H1 (cell line): Measurements from ENCODE around the gene DNAAF3. TPM values are rescaled to one million over a fixed set of nuclear protein-coding genes. Genes with fewer than 3 reads are reported as not detected.

Experiments
- CTCF ChIA-PET: fragments of 300-600 bp; sonication (Branson Sonifier 250); formaldehyde crosslinking; loops from one replicate; lab custom pipeline; 2021; ENCODE audit not compliant: partially characterized antibody; lab: Charles Lee
- POLR2A ChIA-PET: fragments of 300-600 bp; sonication (Branson Sonifier 250); formaldehyde crosslinking; loops from one replicate; lab custom pipeline; 2021; ENCODE audit warnings: inconsistent platforms; ENCODE audit not compliant: partially characterized antibody; lab: Charles Lee
- DNase-seq, 2 experiments: peaks; one replicate each; pipeline versions ENCODE4 v3.0.0 to v3.0.0-alpha.2; 2010 to 2022; ENCODE audit warnings: low spot score in 2 of 2, low read depth in 1 of 2, mixed read lengths in 1 of 2
- FAIRE-seq: peaks from 2 replicates; lab custom pipeline; 2011; peaks lifted over from hg19 to GRCh38; lab: Jason Lieb, UNC
- H2AFZ ChIP-seq: 2 replicates; pipeline ENCODE4 v1.8.1; 2012; ENCODE audit warnings: low read length, inconsistent platforms
- H2AK5ac ChIP-seq: 2 replicates; pipeline ENCODE4 v1.6.1; 2013; ENCODE audit warnings: low read depth, low read length
- H2BK120ac ChIP-seq: replicated peaks from 2 replicates; pipeline ENCODE3; 2013; ENCODE audit warnings: low read depth, low read length, inconsistent platforms
- H2BK12ac ChIP-seq: 2 replicates; pipeline ENCODE4 v1.6.1; 2013; ENCODE audit warnings: low read depth, low read length
- H2BK15ac ChIP-seq: 2 replicates; pipeline ENCODE4 v1.6.1; 2013; ENCODE audit warnings: low read length
- H2BK20ac ChIP-seq: 2 replicates; pipeline ENCODE4 v1.6.1; 2013; ENCODE audit warnings: low read length
- H2BK5ac ChIP-seq: 2 replicates; pipeline ENCODE4 v1.6.1; 2013; ENCODE audit warnings: low read depth, low read length
- H3K14ac ChIP-seq: 2 replicates; pipeline ENCODE4 v1.6.1; 2013; ENCODE audit warnings: inconsistent platforms; ENCODE audit not compliant: insufficient read length
- H3K18ac ChIP-seq: 2 replicates; pipeline ENCODE4 v1.6.1; 2013; ENCODE audit warnings: low read length; ENCODE audit errors: extremely low read depth
- H3K23ac ChIP-seq: 2 replicates; pipeline ENCODE4 v1.6.1; 2013; ENCODE audit warnings: inconsistent platforms; ENCODE audit not compliant: insufficient read length
- H3K23me2 ChIP-seq: 2 replicates; pipeline ENCODE4 v1.6.1; 2013; ENCODE audit warnings: low read depth, low read length
- H3K27ac ChIP-seq: 2 replicates; pipeline ENCODE4 v1.6.1; 2011; ENCODE audit warnings: low read depth, low read length, inconsistent platforms
- H3K27me3 ChIP-seq, 4 experiments: replicated peaks in 1 of 4; 1 replicate in 1 of 4; 2 replicates in 3 of 4; pipeline versions ENCODE4 v1.6.1 to v1.8.1; 2011 to 2013; ENCODE audit warnings: low read length in 3 of 4, mild to moderate bottlenecking in 3 of 4, inconsistent platforms in 2 of 4, mixed read lengths in 2 of 4, moderate library complexity in 1 of 4; ENCODE audit not compliant: control insufficient read depth in 3 of 4, insufficient read depth in 3 of 4; ENCODE audit errors: extremely low read depth in 1 of 4
- H3K36me3 ChIP-seq, 4 experiments: 2 replicates each; pipeline versions ENCODE4 v1.6.1 to v1.8.1; 2011 to 2013; ENCODE audit warnings: mild to moderate bottlenecking in 4 of 4, low read length in 3 of 4, moderate library complexity in 2 of 4, control low read depth in 1 of 4, inconsistent platforms in 1 of 4; ENCODE audit not compliant: insufficient read depth in 4 of 4, control insufficient read depth in 2 of 4
- H3K4ac ChIP-seq: replicated peaks from 2 replicates; pipeline ENCODE3; 2013; ENCODE audit warnings: low read length, low read depth, mixed read lengths, inconsistent platforms; ENCODE audit not compliant: insufficient read length
- H3K4me1 ChIP-seq, 4 experiments: replicated peaks in 1 of 4; 1 replicate in 1 of 4; 2 replicates in 3 of 4; pipeline versions ENCODE4 v1.6.1 to v1.8.1; 2011 to 2013; ENCODE audit warnings: low read length in 3 of 4, inconsistent platforms in 2 of 4, mixed read lengths in 1 of 4; ENCODE audit not compliant: insufficient read depth in 4 of 4, control insufficient read depth in 3 of 4
- H3K4me2 ChIP-seq, 2 experiments: 2 replicates each; pipeline versions ENCODE4 v1.6.1 to v1.8.1; 2011 to 2013; ENCODE audit warnings: low read depth in 2 of 2, low read length in 2 of 2, control low read depth in 1 of 2, inconsistent platforms in 1 of 2, mild to moderate bottlenecking in 1 of 2; ENCODE audit not compliant: insufficient read depth in 1 of 2
- H3K4me3 ChIP-seq, 4 experiments: fragments of 200-600, 300-600 bp in 1 of 4; sonication (generic), shearing (Covaris generic), sonication (Bioruptor Twin) in 1 of 4; 2 replicates each; pipeline versions ENCODE4 v1.5.1 to v1.8.1; 2011 to 2016; ENCODE audit warnings: low read length in 4 of 4, low read depth in 3 of 4, control low read depth in 2 of 4, inconsistent platforms in 2 of 4, mild to moderate bottlenecking in 2 of 4, mixed read lengths in 1 of 4, moderate library complexity in 1 of 4; ENCODE audit not compliant: insufficient read depth in 2 of 4; ENCODE audit errors: extremely low read depth in 1 of 4
- H3K56ac ChIP-seq: replicated peaks from 2 replicates; pipeline ENCODE3; 2013; ENCODE audit warnings: low read depth, mild to moderate bottlenecking, mixed read lengths, low read length, inconsistent platforms; ENCODE audit not compliant: insufficient read length
- H3K79me1 ChIP-seq: 2 replicates; pipeline ENCODE4 v1.6.1; 2013; ENCODE audit warnings: low read depth, low read length, control low read depth
- H3K79me2 ChIP-seq, 2 experiments: 2 replicates each; pipeline versions ENCODE4 v1.6.1 to v1.8.1; 2012 to 2013; ENCODE audit warnings: low read length in 2 of 2, mild to moderate bottlenecking in 2 of 2, inconsistent platforms in 1 of 2; ENCODE audit not compliant: insufficient read depth in 2 of 2, control insufficient read depth in 1 of 2
- H3K9ac ChIP-seq, 4 experiments: replicated peaks in 1 of 4; 1 replicate in 1 of 4; 2 replicates in 3 of 4; pipeline versions ENCODE4 v1.6.1 to v1.8.1; 2011 to 2013; ENCODE audit warnings: low read depth in 3 of 4, low read length in 3 of 4, control low read depth in 2 of 4, mild to moderate bottlenecking in 2 of 4, moderate library complexity in 2 of 4, inconsistent platforms in 1 of 4; ENCODE audit errors: extremely low read depth in 1 of 4
- H3K9me3 ChIP-seq, 2 experiments: 2 replicates each; pipeline versions ENCODE4 v1.6.1 to v1.8.1; 2012 to 2013; ENCODE audit warnings: mild to moderate bottlenecking in 2 of 2, moderate library complexity in 2 of 2, control low read depth in 1 of 2, inconsistent platforms in 1 of 2, low read depth in 1 of 2, low read length in 1 of 2, mixed read lengths in 1 of 2; ENCODE audit not compliant: insufficient read depth in 2 of 2
- H4K20me1 ChIP-seq, 2 experiments: replicated peaks in 1 of 2; 2 replicates each; pipeline versions ENCODE3 to v1.8.1; 2011 to 2013; ENCODE audit warnings: inconsistent platforms in 2 of 2, low read length in 2 of 2, mild to moderate bottlenecking in 1 of 2; ENCODE audit not compliant: insufficient read depth in 2 of 2, control insufficient read depth in 1 of 2
- H4K5ac ChIP-seq: 2 replicates; pipeline ENCODE4 v1.6.1; 2013; ENCODE audit warnings: low read length, low read depth, mixed read lengths, inconsistent platforms; ENCODE audit not compliant: insufficient read length
- H4K8ac ChIP-seq: 2 replicates; pipeline ENCODE4 v1.8.0; 2013; ENCODE audit warnings: mild to moderate bottlenecking, moderate library complexity, low read length, inconsistent platforms; ENCODE audit not compliant: insufficient read depth; ENCODE audit errors: extremely low read depth
- H4K91ac ChIP-seq: replicated peaks from 2 replicates; pipeline ENCODE3; 2013; ENCODE audit warnings: low read length, mixed read lengths, inconsistent platforms; ENCODE audit not compliant: insufficient read length
- CHD1 ChIP-seq: IDR thresholded peaks from 2 replicates; pipeline ENCODE4 v1.6.1; 2012; ENCODE audit warnings: low read depth, low read length, improper control_type of control experiment
- GABPA ChIP-seq: IDR thresholded peaks from 2 replicates; pipeline ENCODE4 v1.6.1; 2011; ENCODE audit warnings: mild to moderate bottlenecking, low read length, moderate library complexity, borderline replicate concordance; ENCODE audit not compliant: insufficient read depth
- MAFK ChIP-seq: IDR thresholded peaks from 2 replicates; pipeline ENCODE4 v1.6.1; 2012; ENCODE audit warnings: low read depth, mild to moderate bottlenecking, improper control_type of control experiment, low read length
- PHF8 ChIP-seq: fragments of 200-600 bp; sonication (generic); conservative IDR thresholded peaks from 2 replicates; pipeline ENCODE4 v1.7.1; 2012; ENCODE audit warnings: low read depth, mild to moderate bottlenecking, inconsistent platforms, low read length, moderate library complexity
- POU5F1 ChIP-seq: IDR thresholded peaks from 2 replicates; pipeline ENCODE4 v1.6.1; 2011; ENCODE audit warnings: low read depth, mild to moderate bottlenecking, low read length, moderate library complexity
- SAP30 ChIP-seq: fragments of 300-600 bp; sonication (generic); IDR thresholded peaks from 2 replicates; pipeline ENCODE4 v1.7.1; 2012; ENCODE audit warnings: low read length, moderate library complexity, mild to moderate bottlenecking, inconsistent platforms; ENCODE audit not compliant: insufficient read depth, insufficient replicate concordance
- TEAD4 ChIP-seq: IDR thresholded peaks from 2 replicates; pipeline ENCODE4 v1.6.1; 2012; ENCODE audit warnings: low read depth, low read length, inconsistent platforms, mixed read lengths
- WGBS, 2 experiments: shearing (Covaris generic) in 1 of 2; methylation state at CpG; one replicate each; pipeline versions ENCODE4 v1.1.6 to v1.1.7; 2013 to 2015; ENCODE audit warnings: low lambda C conversion rate in 2 of 2, mixed read lengths in 2 of 2, inconsistent platforms in 1 of 2, low coverage in 1 of 2, missing lambda C conversion rate in 1 of 2; ENCODE audit not compliant: insufficient replicate concordance in 2 of 2, insufficient coverage in 1 of 2, insufficient read length in 1 of 2; ENCODE audit errors: extremely low coverage in 1 of 2, missing lambda C conversion rate in 1 of 2; 5-methylcytosine and 5-hydroxymethylcytosine counted together
- polyA plus RNA-seq, 7 experiments: library from polyadenylated mRNA; depleted of rRNA in 3 of 7; stranded (reverse) in 5 of 7; unstranded in 2 of 7; fragments of >200 nt in 5 of 7; fragments of 200-250 nt in 2 of 7; gene quantifications; 1 replicate in 5 of 7; 2 replicates in 1 of 7; 4 replicates in 1 of 7; pipeline versions ENCODE4 v1.2.1 to v1.2.3, GENCODE V29; 2011 to 2013; ENCODE audit warnings: missing spikeins in 2 of 7, mixed read lengths in 2 of 7
- total RNA-seq: library from RNA; stranded (reverse); fragmentation: NEBNext Ultra II Directional; extraction: Animal tissue kit (Norgen Biotek cat#: 25700); gene quantifications from 2 replicates; pipeline ENCODE4 v1.2.1, GENCODE V29; 2021
- TF ChIP-seq, protein P1 (sequence below), 3 experiments: IDR thresholded peaks; 1 replicate in 2 of 3; 2 replicates in 1 of 3; pipeline versions ENCODE4 v1.5.1 to v1.6.1; 2011; ENCODE audit warnings: low read length in 3 of 3, mild to moderate bottlenecking in 3 of 3, inconsistent platforms in 2 of 3, low read depth in 1 of 3, moderate library complexity in 1 of 3; ENCODE audit not compliant: insufficient read depth in 1 of 3; ENCODE audit errors: control extremely low read depth in 1 of 3

DNAAF3 gene
- total and polyA plus RNA-seq, 2 of the 8 experiments (the other 6 are each of a cell fraction or from before 2014, with no cell fraction given) = 5.4 to 8.0 TPM

DNA sequence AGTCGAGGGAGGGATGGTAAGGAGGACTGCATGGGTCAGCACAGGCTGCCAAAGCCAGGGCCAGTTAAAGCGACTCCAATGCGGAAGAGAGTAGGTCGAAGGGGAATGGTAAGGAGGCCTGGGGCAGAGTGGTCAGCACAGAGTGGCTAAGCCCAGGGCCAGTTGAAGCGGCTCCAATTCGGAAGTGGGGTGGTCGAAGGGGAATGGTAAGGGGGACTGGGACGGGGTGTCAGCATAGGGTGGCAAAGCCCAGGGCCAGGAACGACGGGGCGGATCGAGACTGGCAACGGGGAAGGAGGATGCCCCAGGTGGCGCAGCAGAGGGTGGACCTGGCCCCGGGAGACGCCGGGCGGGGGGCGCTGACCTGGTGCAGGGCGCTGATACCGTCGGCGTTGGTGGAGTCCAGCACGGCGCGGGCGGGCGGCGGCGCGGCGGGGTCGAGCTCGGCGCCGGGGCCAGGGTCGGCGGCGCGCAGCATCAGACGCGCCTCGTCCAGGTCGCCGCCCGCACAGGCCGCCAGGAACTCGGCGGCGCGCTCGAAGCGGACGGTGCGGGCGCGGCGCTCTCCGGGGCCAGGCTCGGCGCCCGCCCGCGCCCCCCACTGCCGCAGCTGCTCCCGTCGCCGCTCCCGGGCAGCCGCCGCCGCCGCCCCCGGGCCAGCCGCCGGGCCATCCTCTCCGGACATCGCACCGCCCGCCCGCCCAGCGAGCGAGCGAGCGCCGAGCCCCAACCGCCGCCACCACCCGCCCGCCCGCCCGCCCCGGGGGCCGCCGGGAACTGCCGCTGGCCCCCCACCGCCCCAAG lies 49.4 kb downstream of the DNAAF3 start, which contains the start of gene PPP1R12C:
PPP1R12C (minus strand) TSS at position 779 of the 804 bp plus-strand sequence; CDS start at position 685, 94 bp downstream.
- peaks cover 0 to 33% of the 10 kb centered on the region in 2 experiments; a peak in 2 of 4 replicates for H3K79me2 ChIP-seq
- H3K27me3 ChIP-seq = no peaks in the 10 kb centered on the region
- peak within 1 kb of the TSS; percentile 98 to 99 for H3K4me2 ChIP-seq
- H2BK15ac ChIP-seq = 0 out of 2 replicates have a peak within 1 kb of the TSS, but pooled peaks have one; percentile 88
- H3K14ac ChIP-seq = no peak within 1 kb of the TSS
- H4K20me1 ChIP-seq = peaks cover 20 to 25% of the 10 kb centered on the region in 2 experiments
- FAIRE-seq (no peak), DNase-seq (no peak)
- H3K4me1 ChIP-seq = peaks cover 0 to 26% (median 17%) of the 10 kb centered on the region in 4 experiments; a peak in 5 of 7 replicates
- peak within 1 kb of the TSS; percentile 97 for H3K18ac ChIP-seq
- peak within 1 kb of the TSS; percentile 56 to 93 (median 72) for H3K9ac ChIP-seq
- no peak within 1 kb of the TSS for H3K4ac ChIP-seq
- H2BK20ac ChIP-seq = no peak within 1 kb of the TSS
- ChIA-PET POLR2A (interaction anchor here (0.6 to 6.4 kb wide), 18 partner anchors 11 to 651 kb away, joined by 3 to 72 read pairs (median 4); partner anchors contain the start of gene HSPBP1), CTCF (interaction anchor here (0.9 to 2.4 kb wide), 11 partner anchors 11 to 48 kb away, joined by 3 to 11 read pairs (median 5); no protein-coding TSS in a partner anchor)
- H3K79me1 ChIP-seq = peaks cover 32% of the 10 kb centered on the region
- 0 out of 2 replicates have a peak within 1 kb of the TSS, but pooled peaks have one; percentile 68 for H2BK12ac ChIP-seq
- peak within 1 kb of the TSS; percentile 83 for H3K56ac ChIP-seq
- H3K23ac ChIP-seq = peak within 1 kb of the TSS; percentile 36
- no peak within 1 kb of the TSS for H4K91ac ChIP-seq
- H2BK120ac ChIP-seq = no peak within 1 kb of the TSS
- H4K5ac ChIP-seq = peak within 1 kb of the TSS; percentile 57
- peak within 1 kb of the TSS; percentile 98 for H2AFZ ChIP-seq
- no peak within 1 kb of the TSS for H2AK5ac ChIP-seq
- peaks cover 17% of the 10 kb centered on the region for H3K23me2 ChIP-seq
- 1% methylated on average over 21 of the region's 97 CpGs; no CpG with 5 or more reads in 1 of the 2 experiments for WGBS, 2 experiments
- no peak within 1 kb of the TSS; the same call in none of the 2 replicates for H4K8ac ChIP-seq
- peak within 1 kb of the TSS; percentile 83 to 92 (median 88) for H3K4me3 ChIP-seq
- no peaks in the 10 kb centered on the region for H3K9me3 ChIP-seq
- H3K36me3 ChIP-seq = peaks cover 0 to 4% (median 0%) of the 10 kb centered on the region in 4 experiments; a peak in 1 of 8 replicates
- H3K27ac ChIP-seq = 0 out of 2 replicates have a peak within 1 kb of the TSS, but pooled peaks have one; percentile 46
- H2BK5ac ChIP-seq = peak within 1 kb of the TSS; percentile 93
- TF ChIP-seq CHD1 (no peak), MAFK (no peak), PHF8 (peak; percentile 22; the same call in 1 of the 2 replicates), POU5F1 (no peak), GABPA (no peak), SAP30 (no peak), TEAD4 (no peak)
- TF ChIP-seq, protein P1, sequence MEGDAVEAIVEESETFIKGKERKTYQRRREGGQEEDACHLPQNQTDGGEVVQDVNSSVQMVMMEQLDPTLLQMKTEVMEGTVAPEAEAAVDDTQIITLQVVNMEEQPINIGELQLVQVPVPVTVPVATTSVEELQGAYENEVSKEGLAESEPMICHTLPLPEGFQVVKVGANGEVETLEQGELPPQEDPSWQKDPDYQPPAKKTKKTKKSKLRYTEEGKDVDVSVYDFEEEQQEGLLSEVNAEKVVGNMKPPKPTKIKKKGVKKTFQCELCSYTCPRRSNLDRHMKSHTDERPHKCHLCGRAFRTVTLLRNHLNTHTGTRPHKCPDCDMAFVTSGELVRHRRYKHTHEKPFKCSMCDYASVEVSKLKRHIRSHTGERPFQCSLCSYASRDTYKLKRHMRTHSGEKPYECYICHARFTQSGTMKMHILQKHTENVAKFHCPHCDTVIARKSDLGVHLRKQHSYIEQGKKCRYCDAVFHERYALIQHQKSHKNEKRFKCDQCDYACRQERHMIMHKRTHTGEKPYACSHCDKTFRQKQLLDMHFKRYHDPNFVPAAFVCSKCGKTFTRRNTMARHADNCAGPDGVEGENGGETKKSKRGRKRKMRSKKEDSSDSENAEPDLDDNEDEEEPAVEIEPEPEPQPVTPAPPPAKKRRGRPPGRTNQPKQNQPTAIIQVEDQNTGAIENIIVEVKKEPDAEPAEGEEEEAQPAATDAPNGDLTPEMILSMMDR (IDR thresholded peaks at IDR 0.05; ENCODE audit: control extremely low read depth in 1 of 3, insufficient read depth in 1 of 3, low read depth in 1 of 3, low read length in 3 of 3) = no peak
